H1 (cell line): ENCODE measurements around the gene SART1. TPM values are rescaled to one million over a fixed set of nuclear protein-coding genes. Genes with fewer than 3 reads are reported as not detected.

ENCODE experiments used
- CTCF ChIA-PET: fragments of 300-600 bp; sonication (Branson Sonifier 250); formaldehyde crosslinking; loops from one replicate; lab custom pipeline; 2021; ENCODE audit not compliant: partially characterized antibody; lab: Charles Lee
- POLR2A ChIA-PET: fragments of 300-600 bp; sonication (Branson Sonifier 250); formaldehyde crosslinking; loops from one replicate; lab custom pipeline; 2021; ENCODE audit warnings: inconsistent platforms; ENCODE audit not compliant: partially characterized antibody; lab: Charles Lee
- DNase-seq, 2 experiments: peaks; one replicate each; pipeline versions ENCODE4 v3.0.0 to v3.0.0-alpha.2; 2010 to 2022; ENCODE audit warnings: low spot score in 2 of 2, low read depth in 1 of 2, mixed read lengths in 1 of 2
- FAIRE-seq: peaks from 2 replicates; lab custom pipeline; 2011; peaks lifted over from hg19 to GRCh38; lab: Jason Lieb, UNC
- H2AFZ ChIP-seq: 2 replicates; pipeline ENCODE4 v1.8.1; 2012; ENCODE audit warnings: low read length, inconsistent platforms
- H2AK5ac ChIP-seq: 2 replicates; pipeline ENCODE4 v1.6.1; 2013; ENCODE audit warnings: low read depth, low read length
- H2BK120ac ChIP-seq: replicated peaks from 2 replicates; pipeline ENCODE3; 2013; ENCODE audit warnings: low read depth, low read length, inconsistent platforms
- H2BK12ac ChIP-seq: 2 replicates; pipeline ENCODE4 v1.6.1; 2013; ENCODE audit warnings: low read depth, low read length
- H2BK15ac ChIP-seq: 2 replicates; pipeline ENCODE4 v1.6.1; 2013; ENCODE audit warnings: low read length
- H2BK20ac ChIP-seq: 2 replicates; pipeline ENCODE4 v1.6.1; 2013; ENCODE audit warnings: low read length
- H2BK5ac ChIP-seq: 2 replicates; pipeline ENCODE4 v1.6.1; 2013; ENCODE audit warnings: low read depth, low read length
- H3K14ac ChIP-seq: 2 replicates; pipeline ENCODE4 v1.6.1; 2013; ENCODE audit warnings: inconsistent platforms; ENCODE audit not compliant: insufficient read length
- H3K18ac ChIP-seq: 2 replicates; pipeline ENCODE4 v1.6.1; 2013; ENCODE audit warnings: low read length; ENCODE audit errors: extremely low read depth
- H3K23ac ChIP-seq: 2 replicates; pipeline ENCODE4 v1.6.1; 2013; ENCODE audit warnings: inconsistent platforms; ENCODE audit not compliant: insufficient read length
- H3K23me2 ChIP-seq: 2 replicates; pipeline ENCODE4 v1.6.1; 2013; ENCODE audit warnings: low read depth, low read length
- H3K27ac ChIP-seq: 2 replicates; pipeline ENCODE4 v1.6.1; 2011; ENCODE audit warnings: low read depth, low read length, inconsistent platforms
- H3K27me3 ChIP-seq, 4 experiments: replicated peaks in 1 of 4; 1 replicate in 1 of 4; 2 replicates in 3 of 4; pipeline versions ENCODE4 v1.6.1 to v1.8.1; 2011 to 2013; ENCODE audit warnings: low read length in 3 of 4, mild to moderate bottlenecking in 3 of 4, inconsistent platforms in 2 of 4, mixed read lengths in 2 of 4, moderate library complexity in 1 of 4; ENCODE audit not compliant: control insufficient read depth in 3 of 4, insufficient read depth in 3 of 4; ENCODE audit errors: extremely low read depth in 1 of 4
- H3K36me3 ChIP-seq, 4 experiments: 2 replicates each; pipeline versions ENCODE4 v1.6.1 to v1.8.1; 2011 to 2013; ENCODE audit warnings: mild to moderate bottlenecking in 4 of 4, low read length in 3 of 4, moderate library complexity in 2 of 4, control low read depth in 1 of 4, inconsistent platforms in 1 of 4; ENCODE audit not compliant: insufficient read depth in 4 of 4, control insufficient read depth in 2 of 4
- H3K4ac ChIP-seq: replicated peaks from 2 replicates; pipeline ENCODE3; 2013; ENCODE audit warnings: low read length, low read depth, mixed read lengths, inconsistent platforms; ENCODE audit not compliant: insufficient read length
- H3K4me1 ChIP-seq, 4 experiments: replicated peaks in 1 of 4; 1 replicate in 1 of 4; 2 replicates in 3 of 4; pipeline versions ENCODE4 v1.6.1 to v1.8.1; 2011 to 2013; ENCODE audit warnings: low read length in 3 of 4, inconsistent platforms in 2 of 4, mixed read lengths in 1 of 4; ENCODE audit not compliant: insufficient read depth in 4 of 4, control insufficient read depth in 3 of 4
- H3K4me2 ChIP-seq, 2 experiments: 2 replicates each; pipeline versions ENCODE4 v1.6.1 to v1.8.1; 2011 to 2013; ENCODE audit warnings: low read depth in 2 of 2, low read length in 2 of 2, control low read depth in 1 of 2, inconsistent platforms in 1 of 2, mild to moderate bottlenecking in 1 of 2; ENCODE audit not compliant: insufficient read depth in 1 of 2
- H3K4me3 ChIP-seq, 4 experiments: fragments of 200-600, 300-600 bp in 1 of 4; sonication (generic), shearing (Covaris generic), sonication (Bioruptor Twin) in 1 of 4; 2 replicates each; pipeline versions ENCODE4 v1.5.1 to v1.8.1; 2011 to 2016; ENCODE audit warnings: low read length in 4 of 4, low read depth in 3 of 4, control low read depth in 2 of 4, inconsistent platforms in 2 of 4, mild to moderate bottlenecking in 2 of 4, mixed read lengths in 1 of 4, moderate library complexity in 1 of 4; ENCODE audit not compliant: insufficient read depth in 2 of 4; ENCODE audit errors: extremely low read depth in 1 of 4
- H3K56ac ChIP-seq: replicated peaks from 2 replicates; pipeline ENCODE3; 2013; ENCODE audit warnings: low read depth, mild to moderate bottlenecking, mixed read lengths, low read length, inconsistent platforms; ENCODE audit not compliant: insufficient read length
- H3K79me1 ChIP-seq: 2 replicates; pipeline ENCODE4 v1.6.1; 2013; ENCODE audit warnings: low read depth, low read length, control low read depth
- H3K79me2 ChIP-seq, 2 experiments: 2 replicates each; pipeline versions ENCODE4 v1.6.1 to v1.8.1; 2012 to 2013; ENCODE audit warnings: low read length in 2 of 2, mild to moderate bottlenecking in 2 of 2, inconsistent platforms in 1 of 2; ENCODE audit not compliant: insufficient read depth in 2 of 2, control insufficient read depth in 1 of 2
- H3K9ac ChIP-seq, 4 experiments: replicated peaks in 1 of 4; 1 replicate in 1 of 4; 2 replicates in 3 of 4; pipeline versions ENCODE4 v1.6.1 to v1.8.1; 2011 to 2013; ENCODE audit warnings: low read depth in 3 of 4, low read length in 3 of 4, control low read depth in 2 of 4, mild to moderate bottlenecking in 2 of 4, moderate library complexity in 2 of 4, inconsistent platforms in 1 of 4; ENCODE audit errors: extremely low read depth in 1 of 4
- H3K9me3 ChIP-seq, 2 experiments: 2 replicates each; pipeline versions ENCODE4 v1.6.1 to v1.8.1; 2012 to 2013; ENCODE audit warnings: mild to moderate bottlenecking in 2 of 2, moderate library complexity in 2 of 2, control low read depth in 1 of 2, inconsistent platforms in 1 of 2, low read depth in 1 of 2, low read length in 1 of 2, mixed read lengths in 1 of 2; ENCODE audit not compliant: insufficient read depth in 2 of 2
- H4K20me1 ChIP-seq, 2 experiments: replicated peaks in 1 of 2; 2 replicates each; pipeline versions ENCODE3 to v1.8.1; 2011 to 2013; ENCODE audit warnings: inconsistent platforms in 2 of 2, low read length in 2 of 2, mild to moderate bottlenecking in 1 of 2; ENCODE audit not compliant: insufficient read depth in 2 of 2, control insufficient read depth in 1 of 2
- H4K5ac ChIP-seq: 2 replicates; pipeline ENCODE4 v1.6.1; 2013; ENCODE audit warnings: low read length, low read depth, mixed read lengths, inconsistent platforms; ENCODE audit not compliant: insufficient read length
- H4K8ac ChIP-seq: 2 replicates; pipeline ENCODE4 v1.8.0; 2013; ENCODE audit warnings: mild to moderate bottlenecking, moderate library complexity, low read length, inconsistent platforms; ENCODE audit not compliant: insufficient read depth; ENCODE audit errors: extremely low read depth
- H4K91ac ChIP-seq: replicated peaks from 2 replicates; pipeline ENCODE3; 2013; ENCODE audit warnings: low read length, mixed read lengths, inconsistent platforms; ENCODE audit not compliant: insufficient read length
- CBX5 ChIP-seq: fragments of 300-800, 300-1000 bp; sonication (generic); IDR thresholded peaks from 2 replicates; pipeline ENCODE4 v1.7.1; 2016; ENCODE audit warnings: antibody characterized with exemption, low read length, low read depth
- CBX8 ChIP-seq: fragments of 300-800, 300-1000 bp; sonication (generic); IDR thresholded peaks from 2 replicates; pipeline ENCODE4 v1.7.1; 2016; ENCODE audit warnings: low read depth, low read length, borderline replicate concordance
- EZH2 ChIP-seq: fragments of 200-600 bp; sonication (generic); IDR thresholded peaks from 2 replicates; pipeline ENCODE4 v1.7.1; 2012; ENCODE audit warnings: low read depth, mild to moderate bottlenecking, moderate library complexity, low read length, inconsistent platforms; ENCODE audit not compliant: severe bottlenecking
- HDAC6 ChIP-seq: IDR thresholded peaks from one replicate; pipeline ENCODE4 v1.7.1; 2012; ENCODE audit warnings: low read depth, mild to moderate bottlenecking, inconsistent platforms, low read length, moderate library complexity
- RXRA ChIP-seq: IDR thresholded peaks from 2 replicates; pipeline ENCODE4 v1.6.1; 2011; ENCODE audit warnings: low read depth, mild to moderate bottlenecking, low read length, moderate library complexity; ENCODE audit not compliant: insufficient read depth
- SAP30 ChIP-seq: fragments of 300-600 bp; sonication (generic); IDR thresholded peaks from 2 replicates; pipeline ENCODE4 v1.7.1; 2012; ENCODE audit warnings: low read length, moderate library complexity, mild to moderate bottlenecking, inconsistent platforms; ENCODE audit not compliant: insufficient read depth, insufficient replicate concordance
- TEAD4 ChIP-seq: IDR thresholded peaks from 2 replicates; pipeline ENCODE4 v1.6.1; 2012; ENCODE audit warnings: low read depth, low read length, inconsistent platforms, mixed read lengths
- WGBS, 2 experiments: shearing (Covaris generic) in 1 of 2; methylation state at CpG; one replicate each; pipeline versions ENCODE4 v1.1.6 to v1.1.7; 2013 to 2015; ENCODE audit warnings: low lambda C conversion rate in 2 of 2, mixed read lengths in 2 of 2, inconsistent platforms in 1 of 2, low coverage in 1 of 2, missing lambda C conversion rate in 1 of 2; ENCODE audit not compliant: insufficient replicate concordance in 2 of 2, insufficient coverage in 1 of 2, insufficient read length in 1 of 2; ENCODE audit errors: extremely low coverage in 1 of 2, missing lambda C conversion rate in 1 of 2; 5-methylcytosine and 5-hydroxymethylcytosine counted together
- polyA plus RNA-seq, 7 experiments: library from polyadenylated mRNA; depleted of rRNA in 3 of 7; stranded (reverse) in 5 of 7; unstranded in 2 of 7; fragments of >200 nt in 5 of 7; fragments of 200-250 nt in 2 of 7; gene quantifications; 1 replicate in 5 of 7; 2 replicates in 1 of 7; 4 replicates in 1 of 7; pipeline versions ENCODE4 v1.2.1 to v1.2.3, GENCODE V29; 2011 to 2013; ENCODE audit warnings: missing spikeins in 2 of 7, mixed read lengths in 2 of 7
- total RNA-seq: library from RNA; stranded (reverse); fragmentation: NEBNext Ultra II Directional; extraction: Animal tissue kit (Norgen Biotek cat#: 25700); gene quantifications from 2 replicates; pipeline ENCODE4 v1.2.1, GENCODE V29; 2021

Gene SART1
- total and polyA plus RNA-seq, 2 of the 8 experiments (the other 6 are each of a cell fraction or from before 2014, with no cell fraction given), result 9.7 to 46.1 TPM

DNA sequence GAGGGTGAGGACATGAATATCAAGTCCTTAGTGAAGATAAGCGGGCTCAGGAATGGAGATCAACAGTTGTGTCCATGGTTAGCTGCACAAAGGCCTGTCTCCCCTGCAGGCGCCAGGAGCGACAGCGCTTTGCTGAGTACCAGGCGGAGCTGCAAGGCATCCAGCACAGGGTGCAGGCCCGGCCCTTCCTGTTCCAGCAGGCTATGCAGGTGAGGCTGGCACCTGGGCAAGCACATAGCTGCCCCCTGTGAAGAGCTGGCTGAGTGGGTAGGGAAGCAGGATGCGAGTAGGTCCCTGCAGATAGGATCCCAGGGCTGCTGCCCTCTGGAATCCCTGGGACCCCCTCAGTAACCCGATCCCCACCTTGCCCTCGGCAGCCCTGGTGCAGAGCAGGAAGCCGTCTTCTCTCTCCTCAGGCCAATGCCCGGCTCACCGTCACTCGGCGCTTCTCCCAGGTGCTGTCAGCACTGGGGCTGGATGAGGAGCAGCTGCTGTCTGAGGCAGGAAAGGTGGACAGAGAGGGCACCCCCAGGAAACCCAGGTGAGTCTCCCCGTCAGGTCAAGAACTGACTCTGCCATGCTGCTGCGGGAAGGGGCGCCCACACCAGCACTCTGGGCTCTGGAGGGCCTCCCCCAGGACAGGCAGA lies 2.6 kb upstream of the SART1 start:
- no peak overlapping the region for H3K27ac ChIP-seq
- ChIA-PET POLR2A (interaction anchor here (0.8 to 2.5 kb wide), 5 partner anchors 11 to 40 kb away, joined by 3 to 13 read pairs (median 3); partner anchors contain the start of genes C11orf68 and TSGA10IP), CTCF (interaction anchor here (0.6 to 2.8 kb wide), 9 partner anchors 8 to 109 kb away, joined by 3 to 16 read pairs (median 3); partner anchors contain the start of gene CCDC85B)
- H3K27me3 ChIP-seq, result no peaks in the 10 kb centered on the region
- H3K79me1 ChIP-seq, result peaks cover 9% of the 10 kb centered on the region
- H2BK20ac ChIP-seq, result no peak overlapping the region
- H2BK12ac ChIP-seq, result no peak overlapping the region
- DNase-seq (no peak), FAIRE-seq (no peak)
- no peak overlapping the region for H3K18ac ChIP-seq
- H2BK15ac ChIP-seq, result 0 out of 2 replicates have a peak overlapping the region, but pooled peaks have one; percentile 81
- H2AK5ac ChIP-seq, result no peak overlapping the region
- no peak overlapping the region for H4K5ac ChIP-seq
- TF ChIP-seq SAP30, result no peak
- TF ChIP-seq CBX5, result no peak
- no peak for TF ChIP-seq TEAD4
- TF ChIP-seq EZH2, result no peak
- TF ChIP-seq CBX8, result no peak
- no peak for TF ChIP-seq RXRA
- no peak for TF ChIP-seq HDAC6
- peaks cover 0 to 14% (median 3%) of the 10 kb centered on the region in 4 experiments; a peak in 5 of 7 replicates for H3K4me1 ChIP-seq
- no peak overlapping the region for H4K91ac ChIP-seq
- peak overlapping the region; percentile 78; the same call in 1 of the 2 replicates for H4K8ac ChIP-seq
- no peak overlapping the region for H3K4me3 ChIP-seq
- no peak overlapping the region for H2AFZ ChIP-seq
- no peak overlapping the region for H3K14ac ChIP-seq
- no peak overlapping the region for H3K4ac ChIP-seq
- peaks cover 12% of the 10 kb centered on the region; the same call in 1 of the 2 replicates for H3K23me2 ChIP-seq
- H4K20me1 ChIP-seq, result peaks cover 0 to 1% of the 10 kb centered on the region in 2 experiments
- H3K9me3 ChIP-seq, result no peaks in the 10 kb centered on the region
- peaks cover 0 to under 1% (median under 1%) of the 10 kb centered on the region in 4 experiments; a peak in 3 of 8 replicates for H3K36me3 ChIP-seq
- H3K9ac ChIP-seq, result peak overlapping the region in 1 of 4 experiments; percentile 43; a peak in 1 of 7 replicates
- no peak overlapping the region for H3K56ac ChIP-seq
- peaks cover 11 to 17% of the 10 kb centered on the region in 2 experiments for H3K79me2 ChIP-seq
- H2BK120ac ChIP-seq, result no peak overlapping the region
- 80% methylated on average over 17 of the region's 17 CpGs; no CpG with 5 or more reads in 1 of the 2 experiments for WGBS, 2 experiments
- H3K4me2 ChIP-seq, result no peak overlapping the region
- H2BK5ac ChIP-seq, result peak overlapping the region; percentile 71; the same call in 1 of the 2 replicates
- H3K23ac ChIP-seq, result no peak overlapping the region
